Lower leg skin (tissue), 3 donors: ENCODE data around the gene SLC22A1.

Source experiments
- POLR2A ChIP-seq, 2 donors: fragments of 450-650 bp; IDR thresholded peaks; one replicate each; pipeline ENCODE4 v1.6.1; 2016 to 2017; ENCODE audit warnings: antibody characterized with exemption in 2 of 2, mild to moderate bottlenecking in 1 of 2, moderate library complexity in 1 of 2
- TF ChIP-seq, protein P1 (sequence below), 3 donors: fragments of 450-650 bp; IDR thresholded peaks; one replicate each; pipeline ENCODE4 v1.5.1; 2016; ENCODE audit warnings: antibody characterized with exemption in 3 of 3, mild to moderate bottlenecking in 3 of 3, moderate library complexity in 2 of 3

DNA sequence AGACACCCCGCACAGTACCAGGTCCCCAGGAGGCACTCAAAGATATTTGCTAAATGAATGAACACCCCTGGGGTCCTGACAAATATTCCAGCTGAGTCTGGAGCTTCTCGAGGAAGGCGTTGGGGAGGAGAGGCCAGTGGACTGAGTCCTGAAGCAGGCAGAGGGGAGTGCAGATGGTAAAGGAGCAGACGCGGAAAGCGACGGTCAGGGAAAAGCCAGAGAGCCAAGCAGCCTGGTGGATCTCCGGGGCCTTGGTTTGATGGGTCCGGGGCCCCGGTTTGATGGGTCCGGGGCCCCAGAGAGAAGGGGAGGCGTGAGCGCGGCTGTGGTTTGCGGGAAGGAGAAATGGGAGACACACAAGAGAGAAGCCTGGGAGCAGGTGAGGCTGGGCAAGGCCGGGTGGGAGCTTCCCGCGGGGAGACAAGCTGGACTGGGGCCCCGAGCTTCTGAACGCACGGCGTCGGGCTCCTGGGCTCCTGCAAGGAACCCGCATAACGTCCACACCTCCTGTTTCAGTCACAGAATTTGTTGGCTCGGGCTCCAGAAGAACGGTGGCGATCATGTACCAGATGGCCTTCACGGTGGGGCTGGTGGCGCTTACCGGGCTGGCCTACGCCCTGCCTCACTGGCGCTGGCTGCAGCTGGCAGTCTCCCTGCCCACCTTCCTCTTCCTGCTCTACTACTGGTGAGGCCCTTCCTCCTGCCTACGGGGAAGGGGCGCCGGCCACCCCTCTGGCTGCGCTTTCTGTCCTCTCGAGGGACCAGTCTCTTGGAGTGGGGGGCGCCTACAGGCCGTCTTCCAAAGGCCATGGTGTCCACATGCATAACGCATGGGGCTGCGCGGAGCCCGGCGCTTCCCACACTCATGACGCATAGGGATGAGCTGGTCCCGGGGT lies 12.1 kb downstream of the SLC22A1 start:
- TF ChIP-seq, protein P1, sequence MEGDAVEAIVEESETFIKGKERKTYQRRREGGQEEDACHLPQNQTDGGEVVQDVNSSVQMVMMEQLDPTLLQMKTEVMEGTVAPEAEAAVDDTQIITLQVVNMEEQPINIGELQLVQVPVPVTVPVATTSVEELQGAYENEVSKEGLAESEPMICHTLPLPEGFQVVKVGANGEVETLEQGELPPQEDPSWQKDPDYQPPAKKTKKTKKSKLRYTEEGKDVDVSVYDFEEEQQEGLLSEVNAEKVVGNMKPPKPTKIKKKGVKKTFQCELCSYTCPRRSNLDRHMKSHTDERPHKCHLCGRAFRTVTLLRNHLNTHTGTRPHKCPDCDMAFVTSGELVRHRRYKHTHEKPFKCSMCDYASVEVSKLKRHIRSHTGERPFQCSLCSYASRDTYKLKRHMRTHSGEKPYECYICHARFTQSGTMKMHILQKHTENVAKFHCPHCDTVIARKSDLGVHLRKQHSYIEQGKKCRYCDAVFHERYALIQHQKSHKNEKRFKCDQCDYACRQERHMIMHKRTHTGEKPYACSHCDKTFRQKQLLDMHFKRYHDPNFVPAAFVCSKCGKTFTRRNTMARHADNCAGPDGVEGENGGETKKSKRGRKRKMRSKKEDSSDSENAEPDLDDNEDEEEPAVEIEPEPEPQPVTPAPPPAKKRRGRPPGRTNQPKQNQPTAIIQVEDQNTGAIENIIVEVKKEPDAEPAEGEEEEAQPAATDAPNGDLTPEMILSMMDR (IDR thresholded peaks at IDR 0.05): no peak
- no peak for TF ChIP-seq POLR2A (IDR thresholded peaks at IDR 0.05)
